H7 (cell line): ENCODE data around the gene ANKRD44. TPM values are rescaled to one million over a fixed set of nuclear protein-coding genes. Genes with fewer than 3 reads are reported as not detected.

Experiments
- DNase-seq: peaks from one replicate; pipeline ENCODE4 v3.0.0; 2012
- H3K27me3 ChIP-seq: 2 replicates; pipeline ENCODE4 v1.6.0; 2011; ENCODE audit warnings: mild to moderate bottlenecking, low read length; ENCODE audit not compliant: control insufficient read depth, insufficient read depth
- H3K36me3 ChIP-seq: replicated peaks from 2 replicates; pipeline ENCODE4 v1.5.1; 2011; ENCODE audit warnings: low read length; ENCODE audit not compliant: control insufficient read depth, insufficient read depth
- H3K4me3 ChIP-seq: 2 replicates; pipeline ENCODE4 v1.5.1; 2011; ENCODE audit warnings: low read depth, mild to moderate bottlenecking, control low read depth, low read length, moderate library complexity; ENCODE audit not compliant: insufficient read depth
- total RNA-seq: library from RNA; depleted of rRNA; stranded (reverse); fragments of >200 nt; shearing (Covaris generic); gene quantifications from 2 replicates; pipeline ENCODE4 v1.2.3, GENCODE V29; 2014

The ANKRD44 gene
- total RNA-seq, 1 experiment from 2014 or later: 0.76 TPM

- Histone ChIP-seq H3K27me3 (no peaks in the 10 kb centered on the region), H3K4me3 (no peak overlapping the region), H3K36me3 (no peaks in the 10 kb centered on the region)
- no peak for DNase-seq
Observed at GRCh38 chr2:196966061-196966460, 344.5 kb downstream of the ANKRD44 start.

GRCh38 chr2:196965651-196966050 lies 344.9 kb downstream of the ANKRD44 start:
- Histone ChIP-seq H3K36me3 (no peaks in the 10 kb centered on the region), H3K27me3 (no peaks in the 10 kb centered on the region), H3K4me3 (no peak overlapping the region)
- DNase-seq: no peak

GRCh38 chr2:196963961-196964360 lies 346.6 kb downstream of the ANKRD44 start:
- no peaks in the 10 kb centered on the region for H3K36me3 ChIP-seq
- DNase-seq: no peak
- no peaks in the 10 kb centered on the region for H3K27me3 ChIP-seq
- H3K4me3 ChIP-seq: no peak overlapping the region

GRCh38 chr2:196963043-196963442 lies 347.5 kb downstream of the ANKRD44 start:
- no peak for DNase-seq
- Histone ChIP-seq H3K4me3 (no peak overlapping the region), H3K36me3 (no peaks in the 10 kb centered on the region), H3K27me3 (no peaks in the 10 kb centered on the region)

- H3K4me3 ChIP-seq: no peak overlapping the region
- no peaks in the 10 kb centered on the region for H3K36me3 ChIP-seq
- H3K27me3 ChIP-seq: no peaks in the 10 kb centered on the region
- DNase-seq: no peak
Observed at GRCh38 chr2:196962325-196962724, 348.3 kb downstream of the ANKRD44 start.

- Histone ChIP-seq H3K4me3 (no peak overlapping the region), H3K27me3 (no peaks in the 10 kb centered on the region), H3K36me3 (no peaks in the 10 kb centered on the region)
- no peak for DNase-seq
Observed at GRCh38 chr2:196961889-196962288, 348.7 kb downstream of the ANKRD44 start.

- Histone ChIP-seq H3K27me3 (no peaks in the 10 kb centered on the region), H3K36me3 (no peaks in the 10 kb centered on the region), H3K4me3 (no peak overlapping the region)
- no peak for DNase-seq
Observed at GRCh38 chr2:196959734-196960338, 350.7 kb downstream of the ANKRD44 start.

GRCh38 chr2:196959281-196959680 lies 351.3 kb downstream of the ANKRD44 start:
- Histone ChIP-seq H3K27me3 (no peaks in the 10 kb centered on the region), H3K4me3 (no peak overlapping the region), H3K36me3 (no peaks in the 10 kb centered on the region)
- no peak for DNase-seq

GRCh38 chr2:196957881-196958525 lies 352.6 kb downstream of the ANKRD44 start:
- Histone ChIP-seq H3K27me3 (no peaks in the 10 kb centered on the region), H3K4me3 (no peak overlapping the region), H3K36me3 (no peaks in the 10 kb centered on the region)
- no peak for DNase-seq

- H3K27me3 ChIP-seq: no peaks in the 10 kb centered on the region
- H3K4me3 ChIP-seq: no peak overlapping the region
- H3K36me3 ChIP-seq: no peaks in the 10 kb centered on the region
- DNase-seq: no peak
Observed at GRCh38 chr2:196957442-196957841, 353.1 kb downstream of the ANKRD44 start.

GRCh38 chr2:196956069-196956468 lies 354.5 kb downstream of the ANKRD44 start:
- Histone ChIP-seq H3K27me3 (no peaks in the 10 kb centered on the region), H3K4me3 (no peak overlapping the region), H3K36me3 (no peaks in the 10 kb centered on the region)

GRCh38 chr2:196955036-196955435 lies 355.5 kb downstream of the ANKRD44 start:
- Histone ChIP-seq H3K36me3 (no peaks in the 10 kb centered on the region), H3K4me3 (no peak overlapping the region), H3K27me3 (no peaks in the 10 kb centered on the region)
- DNase-seq: no peak

More at GRCh38 chr2:196956069-196956468, 354.5 kb downstream of the ANKRD44 start:
- DNase-seq: no peak

- DNase-seq: no peak
- H3K36me3 ChIP-seq: no peaks in the 10 kb centered on the region
- H3K4me3 ChIP-seq: no peak overlapping the region
- no peaks in the 10 kb centered on the region for H3K27me3 ChIP-seq
Observed at GRCh38 chr2:196954001-196954400, 356.6 kb downstream of the ANKRD44 start.

- DNase-seq: no peak
- Histone ChIP-seq H3K36me3 (no peaks in the 10 kb centered on the region), H3K4me3 (no peak overlapping the region), H3K27me3 (no peaks in the 10 kb centered on the region)
Observed at GRCh38 chr2:196952936-196953335, 357.6 kb downstream of the ANKRD44 start.

- no peak for DNase-seq
- H3K27me3 ChIP-seq: no peaks in the 10 kb centered on the region
- no peaks in the 10 kb centered on the region for H3K36me3 ChIP-seq
- no peak overlapping the region for H3K4me3 ChIP-seq
Observed at GRCh38 chr2:196951973-196952372, 358.6 kb downstream of the ANKRD44 start.
